IMR-90 (cell line): ENCODE data around the gene GLIS1. TPM values are rescaled to one million over a fixed set of nuclear protein-coding genes. Genes with fewer than 3 reads are reported as not detected.

Experiments
- ATAC-seq: fragments of 200-7000 bp; cut with Tn5 transposase; 2 replicates; pipeline ENCODE4 v1.9.1; 2020; ENCODE audit warnings: low read depth, mild to moderate bottlenecking, moderate library complexity
- BruUV-seq: library from RNA; stranded (reverse); fragments of 400-500 nt; replicated peaks from 2 replicates; lab custom pipeline; 2021; lab: Mats Ljungman, UMichigan
- CTCF ChIA-PET: fragments of 300-600 bp; formaldehyde crosslinking; extraction: SDS; loops from one replicate; lab custom pipeline; 2021; ENCODE audit warnings: antibody characterized with exemption; lab: Yijun Ruan, JAX
- POLR2A ChIA-PET: fragments of 300-600 bp; sonication (Branson Sonifier 250); formaldehyde crosslinking; loops from one replicate; lab custom pipeline; 2022; ENCODE audit warnings: antibody characterized with exemption; ENCODE audit not compliant: unreplicated experiment; lab: Charles Lee
- DNase-seq: peaks from one replicate; pipeline ENCODE4 v3.0.0; 2013
- H2AFZ ChIP-seq: replicated peaks from 2 replicates; pipeline ENCODE3; 2013; ENCODE audit warnings: low read length, mild to moderate bottlenecking; ENCODE audit not compliant: poor library complexity
- H2AK5ac ChIP-seq: 2 replicates; pipeline ENCODE4 v1.6.1; 2013; ENCODE audit warnings: low read depth, low read length, inconsistent platforms
- H2AK9ac ChIP-seq: replicated peaks from 2 replicates; pipeline ENCODE3; 2013; ENCODE audit warnings: mild to moderate bottlenecking, low read depth, low read length, moderate library complexity; ENCODE audit not compliant: poor library complexity
- H2BK120ac ChIP-seq: 2 replicates; pipeline ENCODE4 v1.6.1; 2013; ENCODE audit warnings: low read depth, low read length, inconsistent platforms
- H2BK15ac ChIP-seq: 3 replicates; pipeline ENCODE4 v1.6.1; 2013; ENCODE audit warnings: low read depth, low read length, inconsistent platforms
- H2BK20ac ChIP-seq: 2 replicates; pipeline ENCODE4 v1.6.1; 2013; ENCODE audit warnings: low read depth, mild to moderate bottlenecking, inconsistent platforms, low read length, moderate library complexity
- H2BK5ac ChIP-seq: 2 replicates; pipeline ENCODE4 v1.6.1; 2013; ENCODE audit warnings: mild to moderate bottlenecking, low read depth, low read length, inconsistent platforms; ENCODE audit not compliant: poor library complexity, severe bottlenecking
- H3K14ac ChIP-seq: replicated peaks from 2 replicates; pipeline ENCODE4 v1.6.1; 2013; ENCODE audit warnings: low read depth, low read length, inconsistent platforms
- H3K18ac ChIP-seq: 2 replicates; pipeline ENCODE4 v1.6.1; 2013; ENCODE audit warnings: low read depth, low read length, control low read depth
- H3K23ac ChIP-seq: 2 replicates; pipeline ENCODE4 v1.6.1; 2013; ENCODE audit warnings: low read depth, low read length, inconsistent platforms
- H3K27ac ChIP-seq: 2 replicates; pipeline ENCODE4 v1.5.1; 2013; ENCODE audit warnings: mild to moderate bottlenecking, control low read depth, low read length; ENCODE audit not compliant: insufficient read depth
- H3K27me3 ChIP-seq: 2 replicates; pipeline ENCODE4 v1.6.1; 2013; ENCODE audit warnings: low read length; ENCODE audit not compliant: control insufficient read depth, insufficient read depth
- H3K36me3 ChIP-seq: 2 replicates; pipeline ENCODE4 v1.6.1; 2013; ENCODE audit warnings: low read length, mixed read lengths; ENCODE audit not compliant: control insufficient read depth, insufficient read depth
- H3K4ac ChIP-seq: 2 replicates; pipeline ENCODE4 v1.6.1; 2013; ENCODE audit warnings: low read depth, low read length, inconsistent platforms
- H3K4me1 ChIP-seq: 2 replicates; pipeline ENCODE4 v1.6.1; 2013; ENCODE audit warnings: low read length, mixed read lengths; ENCODE audit not compliant: control insufficient read depth, insufficient read depth
- H3K4me2 ChIP-seq: 2 replicates; pipeline ENCODE4 v1.6.1; 2013; ENCODE audit warnings: low read depth, mild to moderate bottlenecking, control low read depth, low read length, moderate library complexity
- H3K4me3 ChIP-seq: 2 replicates; pipeline ENCODE4 v1.5.1; 2013; ENCODE audit warnings: low read depth, mild to moderate bottlenecking, control low read depth, low read length, moderate library complexity; ENCODE audit not compliant: insufficient read depth
- H3K56ac ChIP-seq: 2 replicates; pipeline ENCODE4 v1.6.1; 2013; ENCODE audit warnings: low read length, inconsistent platforms; ENCODE audit not compliant: insufficient read depth; ENCODE audit errors: extremely low read depth
- H3K79me1 ChIP-seq, 2 experiments: 2 replicates each; pipeline ENCODE4 v1.6.1; 2013; ENCODE audit warnings: low read length in 2 of 2, inconsistent platforms in 1 of 2, low read depth in 1 of 2
- H3K9ac ChIP-seq: 2 replicates; pipeline ENCODE4 v1.6.1; 2013; ENCODE audit warnings: low read depth, low read length, control low read depth
- H3K9me1 ChIP-seq: 2 replicates; pipeline ENCODE4 v1.6.1; 2013; ENCODE audit warnings: low read length, inconsistent platforms; ENCODE audit not compliant: insufficient read depth
- H3K9me3 ChIP-seq: 2 replicates; pipeline ENCODE4 v1.6.1; 2013; ENCODE audit warnings: low read length; ENCODE audit not compliant: control insufficient read depth, insufficient read depth
- H4K20me1 ChIP-seq: 2 replicates; pipeline ENCODE4 v1.6.1; 2013; ENCODE audit warnings: low read length, inconsistent platforms; ENCODE audit not compliant: insufficient read depth
- H4K5ac ChIP-seq: 2 replicates; pipeline ENCODE4 v1.6.1; 2013; ENCODE audit warnings: mild to moderate bottlenecking, low read depth, low read length, control low read depth
- H4K8ac ChIP-seq, 2 experiments: 2 replicates each; pipeline ENCODE4 v1.6.1; 2013; ENCODE audit warnings: low read depth in 2 of 2, low read length in 2 of 2, control low read depth in 1 of 2, inconsistent platforms in 1 of 2
- H4K91ac ChIP-seq: 2 replicates; pipeline ENCODE4 v1.6.1; 2013; ENCODE audit warnings: low read depth, low read length, inconsistent platforms; ENCODE audit not compliant: insufficient read depth
- BHLHE40 ChIP-seq: fragments of 150-350 bp; IDR thresholded peaks from 2 replicates; pipeline ENCODE4 v1.6.1; 2016; ENCODE audit warnings: mild to moderate bottlenecking, low read depth, low read length
- CHD1 ChIP-seq: IDR thresholded peaks from 2 replicates; pipeline ENCODE4 v1.6.1; 2012; ENCODE audit warnings: low read depth, low read length, improper control_type of control experiment
- FOS ChIP-seq: fragments of 150-350 bp; IDR thresholded peaks from 2 replicates; pipeline ENCODE4 v1.6.1; 2016; ENCODE audit warnings: low read depth, low read length
- POLR2A ChIP-seq: IDR thresholded peaks from 2 replicates; pipeline ENCODE4 v1.6.1; 2012; ENCODE audit warnings: mild to moderate bottlenecking, low read depth, low read length
- RAD21 ChIP-seq: IDR thresholded peaks from 2 replicates; pipeline ENCODE4 v1.6.1; 2012; ENCODE audit warnings: low read length, improper control_type of control experiment
- RCOR1 ChIP-seq: IDR thresholded peaks from 2 replicates; pipeline ENCODE4 v1.6.1; 2012; ENCODE audit warnings: mild to moderate bottlenecking, low read length, improper control_type of control experiment; ENCODE audit not compliant: insufficient replicate concordance
- RFX5 ChIP-seq: IDR thresholded peaks from 2 replicates; pipeline ENCODE4 v1.8.0; 2012; ENCODE audit warnings: low read depth, mild to moderate bottlenecking, low read length, moderate library complexity
- SMC3 ChIP-seq: fragments of 150-350 bp; IDR thresholded peaks from 2 replicates; pipeline ENCODE4 v1.6.1; 2016; ENCODE audit warnings: low read depth, mild to moderate bottlenecking, antibody characterized with exemption, low read length, moderate library complexity
- WGBS, 2 experiments: methylation state at CpG; one replicate each; pipeline versions ENCODE4 v1.1.5 to v1.1.7; 2013; ENCODE audit warnings: missing lambda C conversion rate in 2 of 2; ENCODE audit not compliant: insufficient read length in 1 of 2; ENCODE audit errors: extremely low coverage in 2 of 2; 5-methylcytosine and 5-hydroxymethylcytosine counted together
- dilution Hi-C: fragments of 300-500 bp; cut with HindIII; formaldehyde crosslinking; loops from one replicate; pipeline ENCODE4 v1.14.3; 2018; ENCODE audit warnings: low sequenced_read_pairs; ENCODE audit not compliant: unreplicated experiment
- in situ Hi-C: fragments of 300-500 bp; cut with MboI; formaldehyde crosslinking; loops from 3 replicates; pipeline ENCODE4 v1.14.3; 2019; ENCODE audit warnings: low sequenced_read_pairs, inconsistent platforms, mixed read lengths
- intact Hi-C: fragments of 100-400 bp; cut with micrococcal nuclease; formaldehyde crosslinking; loops from 2 replicates; pipeline ENCODE4 v1.10.0; 2022
- polyA plus RNA-seq, 3 experiments: library from polyadenylated mRNA; depleted of rRNA; stranded (reverse); fragments of >200 nt; gene quantifications; 2 replicates each; pipeline ENCODE4 v1.2.3, GENCODE V29; 2012; ENCODE audit warnings: low replicate concordance in 1 of 3
- total RNA-seq: library from RNA; depleted of rRNA; stranded (reverse); fragments of >200 nt; gene quantifications from 2 replicates; pipeline ENCODE4 v1.2.3, GENCODE V29; 2012
- TF ChIP-seq, protein P1 (sequence below): conservative IDR thresholded peaks from 2 replicates; pipeline ENCODE4 v1.5.1; 2012; ENCODE audit warnings: mild to moderate bottlenecking, low read depth, low read length, improper control_type of control experiment
- TF ChIP-seq, protein P2 (sequence below): fragments of 150-350 bp; IDR thresholded peaks from 2 replicates; pipeline ENCODE4 v1.6.1; 2017; ENCODE audit warnings: mild to moderate bottlenecking, antibody characterized with exemption, low read length, low read depth

Gene GLIS1
- total and polyA plus RNA-seq, 2 of the 4 experiments (the other 2 are of a cell fraction) = 0.18 to 2.3 TPM

DNA sequence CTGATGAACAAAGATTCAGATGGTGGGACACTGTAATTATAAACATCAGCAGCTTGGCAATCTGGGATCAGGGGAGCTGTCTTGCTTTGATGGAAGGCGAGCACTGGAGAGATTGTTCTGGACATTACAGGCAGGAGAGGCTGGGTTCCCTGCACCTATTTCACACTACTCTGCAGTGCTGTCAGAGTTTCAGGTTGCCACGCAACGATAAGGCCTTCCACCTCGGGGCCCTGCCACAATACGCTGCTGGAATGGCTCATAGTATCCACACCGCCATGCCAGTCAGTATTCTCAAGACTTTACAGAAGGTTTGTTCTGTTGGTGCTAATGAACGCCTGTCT is 96.8 kb downstream of the GLIS1 start:
- TF ChIP-seq RCOR1 (no peak), POLR2A (no peak), RAD21 (no peak), SMC3 (no peak), BHLHE40 (no peak), CHD1 (no peak), RFX5 (no peak), FOS (no peak)
- TF ChIP-seq, protein P1, sequence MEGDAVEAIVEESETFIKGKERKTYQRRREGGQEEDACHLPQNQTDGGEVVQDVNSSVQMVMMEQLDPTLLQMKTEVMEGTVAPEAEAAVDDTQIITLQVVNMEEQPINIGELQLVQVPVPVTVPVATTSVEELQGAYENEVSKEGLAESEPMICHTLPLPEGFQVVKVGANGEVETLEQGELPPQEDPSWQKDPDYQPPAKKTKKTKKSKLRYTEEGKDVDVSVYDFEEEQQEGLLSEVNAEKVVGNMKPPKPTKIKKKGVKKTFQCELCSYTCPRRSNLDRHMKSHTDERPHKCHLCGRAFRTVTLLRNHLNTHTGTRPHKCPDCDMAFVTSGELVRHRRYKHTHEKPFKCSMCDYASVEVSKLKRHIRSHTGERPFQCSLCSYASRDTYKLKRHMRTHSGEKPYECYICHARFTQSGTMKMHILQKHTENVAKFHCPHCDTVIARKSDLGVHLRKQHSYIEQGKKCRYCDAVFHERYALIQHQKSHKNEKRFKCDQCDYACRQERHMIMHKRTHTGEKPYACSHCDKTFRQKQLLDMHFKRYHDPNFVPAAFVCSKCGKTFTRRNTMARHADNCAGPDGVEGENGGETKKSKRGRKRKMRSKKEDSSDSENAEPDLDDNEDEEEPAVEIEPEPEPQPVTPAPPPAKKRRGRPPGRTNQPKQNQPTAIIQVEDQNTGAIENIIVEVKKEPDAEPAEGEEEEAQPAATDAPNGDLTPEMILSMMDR = no peak
- TF ChIP-seq, protein P2, sequence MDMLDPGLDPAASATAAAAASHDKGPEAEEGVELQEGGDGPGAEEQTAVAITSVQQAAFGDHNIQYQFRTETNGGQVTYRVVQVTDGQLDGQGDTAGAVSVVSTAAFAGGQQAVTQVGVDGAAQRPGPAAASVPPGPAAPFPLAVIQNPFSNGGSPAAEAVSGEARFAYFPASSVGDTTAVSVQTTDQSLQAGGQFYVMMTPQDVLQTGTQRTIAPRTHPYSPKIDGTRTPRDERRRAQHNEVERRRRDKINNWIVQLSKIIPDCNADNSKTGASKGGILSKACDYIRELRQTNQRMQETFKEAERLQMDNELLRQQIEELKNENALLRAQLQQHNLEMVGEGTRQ = no peak
- Histone ChIP-seq H3K18ac (no peak overlapping the region), H2AFZ (no peak overlapping the region), H4K91ac (no peak overlapping the region), H3K4me3 (no peak overlapping the region), H3K56ac (no peak overlapping the region), H4K8ac (no peak overlapping the region), H4K20me1 (peaks cover 14% of the 10 kb centered on the region; the same call in 1 of the 2 replicates), H3K36me3 (no peaks in the 10 kb centered on the region), H2BK5ac (no peak overlapping the region), H2BK15ac (no peak overlapping the region), H3K4me1 (no peaks in the 10 kb centered on the region; the same call in 1 of the 2 replicates), H3K23ac (no peak overlapping the region), H3K79me1 (peaks cover 0 to 9% of the 10 kb centered on the region in 2 experiments; a peak in 1 of 4 replicates), H3K27ac (no peak overlapping the region), H3K4ac (no peak overlapping the region), H3K4me2 (no peak overlapping the region), H3K14ac (no peak overlapping the region), H2AK5ac (no peak overlapping the region), H4K5ac (no peak overlapping the region), H3K9ac (no peak overlapping the region), H3K27me3 (peaks cover 2% of the 10 kb centered on the region; the same call in 1 of the 2 replicates), H2AK9ac (no peak overlapping the region), H2BK120ac (no peak overlapping the region), H3K9me3 (no peaks in the 10 kb centered on the region), H3K9me1 (peaks cover 10% of the 10 kb centered on the region), H2BK20ac (no peak overlapping the region)
- dilution Hi-C loops (no loop called here), intact Hi-C loops (no loop called here), in situ Hi-C loops (no loop called here)
- DNase-seq (no peak), ATAC-seq (no peak)
- no TSS peak for BruUV-seq
- CTCF ChIA-PET = no interaction called here
- POLR2A ChIA-PET = no interaction called here
- 80% methylated on average over 4 of the region's 7 CpGs; no CpG with 5 or more reads in 1 of the 2 experiments for WGBS, 2 experiments
